ENCODE results near the gene MCM3AP. TPM values are rescaled to one million over a fixed set of nuclear protein-coding genes. Genes with fewer than 3 reads are reported as not detected.

MCM3AP gene
- total and polyA plus RNA-seq, 4 donors, result 14.7 to 111 (median 67.1) TPM

GRCh38 chr21:46269466-46269865 is 15.9 kb downstream of the MCM3AP start:
- H3K9me3 ChIP-seq (ENCODE audit: control insufficient read depth, low read length), result no peaks in the 10 kb centered on the region
- no peak overlapping the region for H3K27ac ChIP-seq (ENCODE audit: low read depth in 1 of 2, low read length in 2 of 2)
- H3K36me3 ChIP-seq (ENCODE audit: control insufficient read depth in 1 of 2, insufficient read depth in 2 of 2, low read length in 1 of 2), result peaks cover 0 to 19% of the 10 kb centered on the region in 2 donors
- no peak for DNase-seq
- intact Hi-C loops (cut with DNase I), result no loop called here
- WGBS, 2 donors, result 92 to 93% methylated on average over 10 of the region's 10 CpGs
- H3K4me1 ChIP-seq (ENCODE audit: control insufficient read depth in 1 of 2, insufficient read depth in 2 of 2, low read length in 2 of 2), result no peaks in the 10 kb centered on the region
- H3K4me3 ChIP-seq (ENCODE audit: low read length in 2 of 2), result no peak overlapping the region
- ATAC-seq (ENCODE audit: low FRiP score), result no peak
- H3K27me3 ChIP-seq (ENCODE audit: control insufficient read depth in 1 of 2, insufficient read depth in 2 of 2, low read length in 1 of 2), result no peaks in the 10 kb centered on the region

- intact Hi-C loops (cut with DNase I), result no loop called here
- 90 to 92% methylated on average over 13 of the region's 13 CpGs for WGBS, 2 donors
- Histone ChIP-seq H3K36me3 (ENCODE audit: control insufficient read depth in 1 of 2, insufficient read depth in 2 of 2, low read length in 1 of 2) (peaks cover 0 to 15% of the 10 kb centered on the region in 2 donors), H3K27me3 (ENCODE audit: control insufficient read depth in 1 of 2, insufficient read depth in 2 of 2, low read length in 1 of 2) (no peaks in the 10 kb centered on the region), H3K9me3 (ENCODE audit: control insufficient read depth, low read length) (no peaks in the 10 kb centered on the region), H3K4me3 (ENCODE audit: low read length in 2 of 2) (no peak overlapping the region), H3K27ac (ENCODE audit: low read depth in 1 of 2, low read length in 2 of 2) (no peak overlapping the region), H3K4me1 (ENCODE audit: control insufficient read depth in 1 of 2, insufficient read depth in 2 of 2, low read length in 2 of 2) (no peaks in the 10 kb centered on the region)
- ATAC-seq (ENCODE audit: low FRiP score), result no peak
- DNase-seq, result no peak
Observed at GRCh38 chr21:46268371-46268770, 17.0 kb downstream of the MCM3AP start.

DNA sequence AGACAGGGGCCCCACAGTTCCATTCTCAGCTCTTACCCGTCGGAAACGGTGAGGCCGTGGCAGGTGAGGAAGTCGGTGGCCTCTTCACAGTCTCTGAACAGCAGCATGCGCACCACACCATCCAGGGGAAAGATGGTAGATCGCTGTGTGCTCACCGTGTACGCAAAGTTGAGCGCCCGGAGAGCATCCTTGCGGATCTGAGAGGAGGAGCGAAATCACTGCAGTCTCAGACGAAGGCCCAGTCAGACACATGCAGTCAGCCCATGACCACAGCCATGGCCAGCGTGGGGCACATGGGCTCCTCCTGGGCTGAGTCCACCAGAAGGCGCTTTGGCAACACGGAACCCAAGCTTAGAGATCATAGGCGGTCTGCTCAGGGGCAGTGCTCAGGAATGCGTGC is 18.5 kb downstream of the MCM3AP start:
- ATAC-seq (ENCODE audit: low FRiP score) (no peak), DNase-seq (peak in 1 of 2 donors; percentile 66)
- peaks cover 0 to 8% of the 10 kb centered on the region in 2 donors for H3K36me3 ChIP-seq (ENCODE audit: control insufficient read depth in 1 of 2, insufficient read depth in 2 of 2, low read length in 1 of 2)
- no peaks in the 10 kb centered on the region for H3K27me3 ChIP-seq (ENCODE audit: control insufficient read depth in 1 of 2, insufficient read depth in 2 of 2, low read length in 1 of 2)
- intact Hi-C loops (cut with DNase I), result no loop called here
- WGBS, 2 donors, result 90 to 91% methylated on average over 19 of the region's 19 CpGs
- H3K9me3 ChIP-seq (ENCODE audit: control insufficient read depth, low read length), result no peaks in the 10 kb centered on the region
- no peak overlapping the region for H3K4me3 ChIP-seq (ENCODE audit: low read length in 2 of 2)
- H3K4me1 ChIP-seq (ENCODE audit: control insufficient read depth in 1 of 2, insufficient read depth in 2 of 2, low read length in 2 of 2), result no peaks in the 10 kb centered on the region
- no peak overlapping the region for H3K27ac ChIP-seq (ENCODE audit: low read depth in 1 of 2, low read length in 2 of 2)

DNA sequence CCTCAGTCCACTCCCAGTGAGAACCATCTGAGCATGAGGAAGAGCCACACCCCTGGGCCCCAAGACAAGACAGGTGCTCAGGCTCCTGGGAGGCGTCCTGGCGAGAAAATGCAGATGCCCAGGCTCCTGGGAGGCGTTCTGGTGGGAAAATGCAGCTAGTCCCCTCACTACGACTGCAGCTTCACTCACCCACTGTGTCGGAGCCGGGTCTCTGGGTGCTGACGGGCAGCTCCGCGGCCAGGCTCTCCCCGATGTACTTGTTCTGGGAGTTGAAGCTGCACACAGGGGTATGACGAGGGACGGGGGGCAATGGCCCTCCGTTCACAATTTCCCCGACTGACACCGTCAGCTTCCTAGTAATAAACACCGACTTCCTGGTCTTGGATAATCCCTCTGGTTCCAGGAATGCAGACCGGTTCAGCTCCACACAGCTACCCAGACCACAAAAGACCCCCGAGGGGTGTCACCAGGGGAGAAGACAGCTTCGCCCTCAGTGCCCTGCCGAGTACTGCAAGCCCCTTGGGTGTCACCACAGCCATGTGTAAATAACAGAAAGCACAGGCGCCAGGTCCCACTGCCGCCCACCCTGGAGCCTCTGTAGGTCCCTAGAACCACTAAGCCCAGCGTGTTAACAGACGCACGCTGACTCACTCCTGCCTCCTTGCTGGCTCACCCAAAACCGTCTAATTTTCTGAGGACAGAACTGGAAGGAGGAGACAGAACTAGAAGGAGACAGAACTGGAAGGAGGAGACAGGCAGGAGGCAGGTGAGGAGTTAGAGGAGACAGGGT is 19.5 kb downstream of the MCM3AP start:
- 84 to 85% methylated on average over 26 of the region's 26 CpGs for WGBS, 2 donors
- no peak overlapping the region for H3K4me3 ChIP-seq (ENCODE audit: low read length in 2 of 2)
- intact Hi-C loops (cut with DNase I), result no loop called here
- no peaks in the 10 kb centered on the region for H3K9me3 ChIP-seq (ENCODE audit: control insufficient read depth, low read length)
- H3K27ac ChIP-seq (ENCODE audit: low read depth in 1 of 2, low read length in 2 of 2), result no peak overlapping the region
- ATAC-seq (ENCODE audit: low FRiP score), result no peak
- no peaks in the 10 kb centered on the region for H3K4me1 ChIP-seq (ENCODE audit: control insufficient read depth in 1 of 2, insufficient read depth in 2 of 2, low read length in 2 of 2)
- DNase-seq, result peak in 1 of 2 donors; percentile 56
- peaks cover 0 to 11% of the 10 kb centered on the region in 2 donors for H3K36me3 ChIP-seq (ENCODE audit: control insufficient read depth in 1 of 2, insufficient read depth in 2 of 2, low read length in 1 of 2)
- H3K27me3 ChIP-seq (ENCODE audit: control insufficient read depth in 1 of 2, insufficient read depth in 2 of 2, low read length in 1 of 2), result no peaks in the 10 kb centered on the region

- no peaks in the 10 kb centered on the region for H3K27me3 ChIP-seq (ENCODE audit: control insufficient read depth in 1 of 2, insufficient read depth in 2 of 2, low read length in 1 of 2)
- H3K36me3 ChIP-seq (ENCODE audit: control insufficient read depth in 1 of 2, insufficient read depth in 2 of 2, low read length in 1 of 2), result peaks cover 0 to 11% of the 10 kb centered on the region in 2 donors
- ATAC-seq (ENCODE audit: low FRiP score), result peak; percentile 26
- H3K27ac ChIP-seq (ENCODE audit: low read depth in 1 of 2, low read length in 2 of 2), result no peak overlapping the region
- no peaks in the 10 kb centered on the region for H3K9me3 ChIP-seq (ENCODE audit: control insufficient read depth, low read length)
- H3K4me3 ChIP-seq (ENCODE audit: low read length in 2 of 2), result no peak overlapping the region
- no peaks in the 10 kb centered on the region for H3K4me1 ChIP-seq (ENCODE audit: control insufficient read depth in 1 of 2, insufficient read depth in 2 of 2, low read length in 2 of 2)
- intact Hi-C loops (cut with DNase I), result no loop called here
- peak in 1 of 2 donors; percentile 55 for DNase-seq
- WGBS, 2 donors, result 86% methylated on average over 13 of the region's 13 CpGs
Observed at GRCh38 chr21:46264690-46265144, 20.7 kb downstream of the MCM3AP start.

GRCh38 chr21:46264046-46264689 is 21.2 kb downstream of the MCM3AP start:
- DNase-seq (peak in 1 of 2 donors; percentile 67), ATAC-seq (ENCODE audit: low FRiP score) (no peak)
- H3K9me3 ChIP-seq (ENCODE audit: control insufficient read depth, low read length), result no peaks in the 10 kb centered on the region
- no peak overlapping the region for H3K4me3 ChIP-seq (ENCODE audit: low read length in 2 of 2)
- WGBS, 2 donors, result 93 to 96% methylated on average over 22 of the region's 22 CpGs
- no peaks in the 10 kb centered on the region for H3K4me1 ChIP-seq (ENCODE audit: control insufficient read depth in 1 of 2, insufficient read depth in 2 of 2, low read length in 2 of 2)
- intact Hi-C loops (cut with DNase I), result no loop called here
- H3K27me3 ChIP-seq (ENCODE audit: control insufficient read depth in 1 of 2, insufficient read depth in 2 of 2, low read length in 1 of 2), result no peaks in the 10 kb centered on the region
- peaks cover 0 to 9% of the 10 kb centered on the region in 2 donors for H3K36me3 ChIP-seq (ENCODE audit: control insufficient read depth in 1 of 2, insufficient read depth in 2 of 2, low read length in 1 of 2)
- H3K27ac ChIP-seq (ENCODE audit: low read depth in 1 of 2, low read length in 2 of 2), result no peak overlapping the region

GRCh38 chr21:46256501-46256994 is 28.9 kb downstream of the MCM3AP start:
- ATAC-seq (ENCODE audit: low FRiP score) (no peak), DNase-seq (peak in 1 of 2 donors; percentile 35)
- Histone ChIP-seq H3K4me1 (ENCODE audit: control insufficient read depth in 1 of 2, insufficient read depth in 2 of 2, low read length in 2 of 2) (no peaks in the 10 kb centered on the region), H3K27ac (ENCODE audit: low read depth in 1 of 2, low read length in 2 of 2) (no peak overlapping the region), H3K36me3 (ENCODE audit: control insufficient read depth in 1 of 2, insufficient read depth in 2 of 2, low read length in 1 of 2) (peaks cover 0 to 22% of the 10 kb centered on the region in 2 donors), H3K9me3 (ENCODE audit: control insufficient read depth, low read length) (no peaks in the 10 kb centered on the region), H3K4me3 (ENCODE audit: low read length in 2 of 2) (no peak overlapping the region), H3K27me3 (ENCODE audit: control insufficient read depth in 1 of 2, insufficient read depth in 2 of 2, low read length in 1 of 2) (no peaks in the 10 kb centered on the region)
- intact Hi-C loops (cut with DNase I), result no loop called here
- WGBS, 2 donors, result 91 to 92% methylated on average over 18 of the region's 18 CpGs

GRCh38 chr21:46255758-46256337 is 29.6 kb downstream of the MCM3AP start:
- ATAC-seq (ENCODE audit: low FRiP score), result no peak
- Histone ChIP-seq H3K27me3 (ENCODE audit: control insufficient read depth in 1 of 2, insufficient read depth in 2 of 2, low read length in 1 of 2) (no peaks in the 10 kb centered on the region), H3K4me1 (ENCODE audit: control insufficient read depth in 1 of 2, insufficient read depth in 2 of 2, low read length in 2 of 2) (no peaks in the 10 kb centered on the region), H3K27ac (ENCODE audit: low read depth in 1 of 2, low read length in 2 of 2) (no peak overlapping the region), H3K36me3 (ENCODE audit: control insufficient read depth in 1 of 2, insufficient read depth in 2 of 2, low read length in 1 of 2) (peaks cover 0 to 20% of the 10 kb centered on the region in 2 donors), H3K4me3 (ENCODE audit: low read length in 2 of 2) (no peak overlapping the region), H3K9me3 (ENCODE audit: control insufficient read depth, low read length) (no peaks in the 10 kb centered on the region)
- DNase-seq, result peak in 1 of 2 donors; percentile 59
- intact Hi-C loops (cut with DNase I), result no loop called here
- WGBS, 2 donors, result 86% methylated on average over 6 of the region's 6 CpGs

Data from aorta (tissue), 5 donors.